IMR-90 (cell line): Measurements from ENCODE around the gene CMTM1. TPM values are rescaled to one million over a fixed set of nuclear protein-coding genes. Genes with fewer than 3 reads are reported as not detected.

Experiments used
- ATAC-seq: fragments of 200-7000 bp; cut with Tn5 transposase; 2 replicates; pipeline ENCODE4 v1.9.1; 2020; ENCODE audit warnings: low read depth, mild to moderate bottlenecking, moderate library complexity
- BruUV-seq: library from RNA; stranded (reverse); fragments of 400-500 nt; replicated peaks from 2 replicates; lab custom pipeline; 2021; lab: Mats Ljungman, UMichigan
- CTCF ChIA-PET: fragments of 300-600 bp; formaldehyde crosslinking; extraction: SDS; loops from one replicate; lab custom pipeline; 2021; ENCODE audit warnings: antibody characterized with exemption; lab: Yijun Ruan, JAX
- POLR2A ChIA-PET: fragments of 300-600 bp; sonication (Branson Sonifier 250); formaldehyde crosslinking; loops from one replicate; lab custom pipeline; 2022; ENCODE audit warnings: antibody characterized with exemption; ENCODE audit not compliant: unreplicated experiment; lab: Charles Lee
- DNase-seq: peaks from one replicate; pipeline ENCODE4 v3.0.0; 2013
- H2AFZ ChIP-seq: replicated peaks from 2 replicates; pipeline ENCODE3; 2013; ENCODE audit warnings: low read length, mild to moderate bottlenecking; ENCODE audit not compliant: poor library complexity
- H2AK5ac ChIP-seq: 2 replicates; pipeline ENCODE4 v1.6.1; 2013; ENCODE audit warnings: low read depth, low read length, inconsistent platforms
- H2AK9ac ChIP-seq: replicated peaks from 2 replicates; pipeline ENCODE3; 2013; ENCODE audit warnings: mild to moderate bottlenecking, low read depth, low read length, moderate library complexity; ENCODE audit not compliant: poor library complexity
- H2BK120ac ChIP-seq: 2 replicates; pipeline ENCODE4 v1.6.1; 2013; ENCODE audit warnings: low read depth, low read length, inconsistent platforms
- H2BK15ac ChIP-seq: 3 replicates; pipeline ENCODE4 v1.6.1; 2013; ENCODE audit warnings: low read depth, low read length, inconsistent platforms
- H2BK20ac ChIP-seq: 2 replicates; pipeline ENCODE4 v1.6.1; 2013; ENCODE audit warnings: low read depth, mild to moderate bottlenecking, inconsistent platforms, low read length, moderate library complexity
- H2BK5ac ChIP-seq: 2 replicates; pipeline ENCODE4 v1.6.1; 2013; ENCODE audit warnings: mild to moderate bottlenecking, low read depth, low read length, inconsistent platforms; ENCODE audit not compliant: poor library complexity, severe bottlenecking
- H3K14ac ChIP-seq: replicated peaks from 2 replicates; pipeline ENCODE4 v1.6.1; 2013; ENCODE audit warnings: low read depth, low read length, inconsistent platforms
- H3K18ac ChIP-seq: 2 replicates; pipeline ENCODE4 v1.6.1; 2013; ENCODE audit warnings: low read depth, low read length, control low read depth
- H3K23ac ChIP-seq: 2 replicates; pipeline ENCODE4 v1.6.1; 2013; ENCODE audit warnings: low read depth, low read length, inconsistent platforms
- H3K27ac ChIP-seq: 2 replicates; pipeline ENCODE4 v1.5.1; 2013; ENCODE audit warnings: mild to moderate bottlenecking, control low read depth, low read length; ENCODE audit not compliant: insufficient read depth
- H3K27me3 ChIP-seq: 2 replicates; pipeline ENCODE4 v1.6.1; 2013; ENCODE audit warnings: low read length; ENCODE audit not compliant: control insufficient read depth, insufficient read depth
- H3K36me3 ChIP-seq: 2 replicates; pipeline ENCODE4 v1.6.1; 2013; ENCODE audit warnings: low read length, mixed read lengths; ENCODE audit not compliant: control insufficient read depth, insufficient read depth
- H3K4ac ChIP-seq: 2 replicates; pipeline ENCODE4 v1.6.1; 2013; ENCODE audit warnings: low read depth, low read length, inconsistent platforms
- H3K4me1 ChIP-seq: 2 replicates; pipeline ENCODE4 v1.6.1; 2013; ENCODE audit warnings: low read length, mixed read lengths; ENCODE audit not compliant: control insufficient read depth, insufficient read depth
- H3K4me2 ChIP-seq: 2 replicates; pipeline ENCODE4 v1.6.1; 2013; ENCODE audit warnings: low read depth, mild to moderate bottlenecking, control low read depth, low read length, moderate library complexity
- H3K4me3 ChIP-seq: 2 replicates; pipeline ENCODE4 v1.5.1; 2013; ENCODE audit warnings: low read depth, mild to moderate bottlenecking, control low read depth, low read length, moderate library complexity; ENCODE audit not compliant: insufficient read depth
- H3K56ac ChIP-seq: 2 replicates; pipeline ENCODE4 v1.6.1; 2013; ENCODE audit warnings: low read length, inconsistent platforms; ENCODE audit not compliant: insufficient read depth; ENCODE audit errors: extremely low read depth
- H3K79me1 ChIP-seq, 2 experiments: 2 replicates each; pipeline ENCODE4 v1.6.1; 2013; ENCODE audit warnings: low read length in 2 of 2, inconsistent platforms in 1 of 2, low read depth in 1 of 2
- H3K9ac ChIP-seq: 2 replicates; pipeline ENCODE4 v1.6.1; 2013; ENCODE audit warnings: low read depth, low read length, control low read depth
- H3K9me1 ChIP-seq: 2 replicates; pipeline ENCODE4 v1.6.1; 2013; ENCODE audit warnings: low read length, inconsistent platforms; ENCODE audit not compliant: insufficient read depth
- H3K9me3 ChIP-seq: 2 replicates; pipeline ENCODE4 v1.6.1; 2013; ENCODE audit warnings: low read length; ENCODE audit not compliant: control insufficient read depth, insufficient read depth
- H4K20me1 ChIP-seq: 2 replicates; pipeline ENCODE4 v1.6.1; 2013; ENCODE audit warnings: low read length, inconsistent platforms; ENCODE audit not compliant: insufficient read depth
- H4K5ac ChIP-seq: 2 replicates; pipeline ENCODE4 v1.6.1; 2013; ENCODE audit warnings: mild to moderate bottlenecking, low read depth, low read length, control low read depth
- H4K8ac ChIP-seq, 2 experiments: 2 replicates each; pipeline ENCODE4 v1.6.1; 2013; ENCODE audit warnings: low read depth in 2 of 2, low read length in 2 of 2, control low read depth in 1 of 2, inconsistent platforms in 1 of 2
- H4K91ac ChIP-seq: 2 replicates; pipeline ENCODE4 v1.6.1; 2013; ENCODE audit warnings: low read depth, low read length, inconsistent platforms; ENCODE audit not compliant: insufficient read depth
- RFX5 ChIP-seq: IDR thresholded peaks from 2 replicates; pipeline ENCODE4 v1.8.0; 2012; ENCODE audit warnings: low read depth, mild to moderate bottlenecking, low read length, moderate library complexity
- whole genome bisulfite sequencing, 2 experiments: methylation state at CpG; one replicate each; pipeline versions ENCODE4 v1.1.5 to v1.1.7; 2013; ENCODE audit warnings: missing lambda C conversion rate in 2 of 2; ENCODE audit not compliant: insufficient read length in 1 of 2; ENCODE audit errors: extremely low coverage in 2 of 2; 5-methylcytosine and 5-hydroxymethylcytosine counted together
- dilution Hi-C: fragments of 300-500 bp; cut with HindIII; formaldehyde crosslinking; loops from one replicate; pipeline ENCODE4 v1.14.3; 2018; ENCODE audit warnings: low sequenced_read_pairs; ENCODE audit not compliant: unreplicated experiment
- in situ Hi-C: fragments of 300-500 bp; cut with MboI; formaldehyde crosslinking; loops from 3 replicates; pipeline ENCODE4 v1.14.3; 2019; ENCODE audit warnings: low sequenced_read_pairs, inconsistent platforms, mixed read lengths
- intact Hi-C: fragments of 100-400 bp; cut with micrococcal nuclease; formaldehyde crosslinking; loops from 2 replicates; pipeline ENCODE4 v1.10.0; 2022
- polyA plus RNA-seq, 3 experiments: library from polyadenylated mRNA; depleted of rRNA; stranded (reverse); fragments of >200 nt; gene quantifications; 2 replicates each; pipeline ENCODE4 v1.2.3, GENCODE V29; 2012; ENCODE audit warnings: low replicate concordance in 1 of 3
- total RNA-seq: library from RNA; depleted of rRNA; stranded (reverse); fragments of >200 nt; gene quantifications from 2 replicates; pipeline ENCODE4 v1.2.3, GENCODE V29; 2012

Gene CMTM1
- total and polyA plus RNA-seq, 2 of the 4 experiments (the other 2 are of a cell fraction), result 0.54 to 2.1 TPM

DNA sequence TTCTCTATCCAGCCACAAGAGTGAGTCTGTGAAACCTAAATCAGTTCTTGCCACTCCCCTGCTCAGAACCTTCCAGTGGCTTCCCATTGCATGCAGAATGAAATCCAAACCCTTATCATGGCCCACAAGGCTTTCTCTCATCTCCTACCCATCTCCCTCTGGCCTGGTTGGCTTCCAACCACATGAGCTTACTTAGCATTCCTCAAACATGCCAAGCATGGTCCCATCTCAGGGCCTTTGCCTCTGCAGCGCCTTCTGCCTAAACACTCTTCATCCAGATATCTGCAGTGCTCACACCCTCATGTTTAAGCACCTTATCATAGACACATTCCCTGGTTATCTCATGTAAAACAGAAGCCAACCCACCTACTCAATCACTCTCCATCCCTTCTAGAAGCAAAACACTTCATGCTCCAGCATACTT lies 31.9 kb upstream of the CMTM1 start:
- no peaks in the 10 kb centered on the region for H3K4me1 ChIP-seq
- H2BK5ac ChIP-seq, result no peak overlapping the region
- H2AK5ac ChIP-seq, result no peak overlapping the region
- H2AFZ ChIP-seq, result no peak overlapping the region
- no peak overlapping the region for H3K56ac ChIP-seq
- no peak overlapping the region for H2AK9ac ChIP-seq
- intact Hi-C loops, result no loop called here
- no peak for TF ChIP-seq RFX5
- ChIA-PET CTCF (no interaction called here), POLR2A (no interaction called here)
- H3K36me3 ChIP-seq, result peaks cover 32% of the 10 kb centered on the region
- no peaks in the 10 kb centered on the region for H3K27me3 ChIP-seq
- H2BK20ac ChIP-seq, result no peak overlapping the region
- H2BK15ac ChIP-seq, result no peak overlapping the region
- no TSS peak for BruUV-seq
- H4K5ac ChIP-seq, result no peak overlapping the region
- in situ Hi-C loops, result no loop called here
- no peaks in the 10 kb centered on the region for H3K9me3 ChIP-seq
- no peak for DNase-seq
- no peak overlapping the region for H3K4me2 ChIP-seq
- H2BK120ac ChIP-seq, result no peak overlapping the region
- no peak overlapping the region for H3K18ac ChIP-seq
- H3K4ac ChIP-seq, result no peak overlapping the region
- dilution Hi-C loops, result no loop called here
- no peak overlapping the region for H3K9ac ChIP-seq
- no peak overlapping the region for H3K14ac ChIP-seq
- H3K23ac ChIP-seq, result no peak overlapping the region
- no peak overlapping the region for H4K8ac ChIP-seq
- H3K4me3 ChIP-seq, result no peak overlapping the region
- no peak overlapping the region for H4K91ac ChIP-seq
- no peaks in the 10 kb centered on the region for H3K79me1 ChIP-seq
- H4K20me1 ChIP-seq, result no peaks in the 10 kb centered on the region
- 0 out of 2 replicates have a peak, but pooled peaks cover 8% of the 10 kb centered on the region for H3K9me1 ChIP-seq
- ATAC-seq, result no peak
- H3K27ac ChIP-seq, result no peak overlapping the region
- 89% methylated on average over 1 of the region's 1 CpG; no CpG with 5 or more reads in 1 of the 2 experiments for WGBS, 2 experiments
